Keratinocyte (primary cell): ENCODE data around the gene HBP1. TPM values are rescaled to one million over a fixed set of nuclear protein-coding genes. Genes with fewer than 3 reads are reported as not detected.

Source experiments
- DNase-seq: peaks from one replicate; pipeline ENCODE4 v3.0.0-alpha.2; 2011; ENCODE audit warnings: low read depth, missing footprints, low spot score
- FAIRE-seq: peaks from 2 replicates; lab custom pipeline; 2011; peaks lifted over from hg19 to GRCh38; lab: Jason Lieb, UNC
- H2AFZ ChIP-seq: 2 replicates; pipeline ENCODE4 v1.6.0; 2012; ENCODE audit warnings: low read length, control low read depth, inconsistent platforms; ENCODE audit not compliant: control insufficient read depth
- H3K27ac ChIP-seq: 2 replicates; pipeline ENCODE4 v1.5.1; 2011; ENCODE audit warnings: low read length; ENCODE audit not compliant: control insufficient read depth, insufficient read depth
- H3K27me3 ChIP-seq: 3 replicates; pipeline ENCODE4 v1.6.0; 2011; ENCODE audit warnings: low read length; ENCODE audit not compliant: control insufficient read depth, insufficient read depth; ENCODE audit errors: extremely low read depth
- H3K36me3 ChIP-seq, 2 experiments: 2 replicates in 1 of 2; 3 replicates in 1 of 2; pipeline ENCODE4 v1.5.1; 2011; ENCODE audit warnings: low read length in 2 of 2, mild to moderate bottlenecking in 1 of 2; ENCODE audit not compliant: control insufficient read depth in 2 of 2, insufficient read depth in 2 of 2; ENCODE audit errors: extremely low read depth in 1 of 2
- H3K4me1 ChIP-seq: 3 replicates; pipeline ENCODE4 v1.5.1; 2011; ENCODE audit warnings: low read length; ENCODE audit not compliant: control insufficient read depth, insufficient read depth; ENCODE audit errors: extremely low read depth
- H3K4me2 ChIP-seq: 3 replicates; pipeline ENCODE4 v1.6.0; 2011; ENCODE audit warnings: low read depth, low read length; ENCODE audit not compliant: control insufficient read depth, insufficient read depth; ENCODE audit errors: extremely low read depth
- H3K4me3 ChIP-seq, 3 experiments: fragments of 200-600 bp in 1 of 3; sonication (generic) in 1 of 3; 2 replicates in 2 of 3; 3 replicates in 1 of 3; pipeline ENCODE4 v1.5.1; 2011 to 2016; ENCODE audit warnings: low read length in 3 of 3, mild to moderate bottlenecking in 3 of 3, control low read depth in 2 of 3, inconsistent platforms in 1 of 3, low read depth in 1 of 3, mixed read lengths in 1 of 3, mixed run types in 1 of 3, moderate library complexity in 1 of 3; ENCODE audit not compliant: control insufficient read depth in 2 of 3, insufficient read depth in 2 of 3; ENCODE audit errors: extremely low read depth in 1 of 3
- H3K79me2 ChIP-seq: 2 replicates; pipeline ENCODE4 v1.6.0; 2012; ENCODE audit warnings: low read length; ENCODE audit not compliant: control insufficient read depth, insufficient read depth
- H3K9ac ChIP-seq: 3 replicates; pipeline ENCODE4 v1.6.0; 2011; ENCODE audit warnings: low read length; ENCODE audit not compliant: control insufficient read depth, insufficient read depth; ENCODE audit errors: extremely low read depth
- H3K9me1 ChIP-seq: 3 replicates; pipeline ENCODE4 v1.6.0; 2011; ENCODE audit warnings: low read length; ENCODE audit not compliant: control insufficient read depth, insufficient read depth; ENCODE audit errors: extremely low read depth
- H3K9me3 ChIP-seq: 2 replicates; pipeline ENCODE4 v1.5.1; 2012; ENCODE audit warnings: low read depth, low read length; ENCODE audit not compliant: control insufficient read depth
- H4K20me1 ChIP-seq: 3 replicates; pipeline ENCODE4 v1.6.0; 2011; ENCODE audit warnings: low read length; ENCODE audit not compliant: control insufficient read depth, insufficient read depth; ENCODE audit errors: extremely low read depth
- EZH2 ChIP-seq: IDR thresholded peaks from one replicate; pipeline ENCODE4 v1.6.1; 2012; ENCODE audit warnings: inconsistent platforms, mild to moderate bottlenecking, low read length, moderate library complexity
- dilution Hi-C: fragments of 300-500 bp; cut with MboI; formaldehyde crosslinking; loops from one replicate; pipeline ENCODE4 v1.7.0; 2020; ENCODE audit warnings: low sequenced_read_pairs; ENCODE audit not compliant: extremely low pct_ligation_motif_present
- polyA plus RNA-seq, 5 experiments: library from polyadenylated mRNA; depleted of rRNA in 3 of 5; stranded (reverse) in 3 of 5; stranded (forward) in 1 of 5; unstranded in 1 of 5; fragments of >200 nt; gene quantifications; 1 replicate in 1 of 5; 2 replicates in 3 of 5; 3 replicates in 1 of 5; pipeline versions ENCODE4 v1.2.1 to v1.2.3, GENCODE V29; 2011 to 2012; ENCODE audit warnings: missing spikeins in 2 of 5, low read depth in 1 of 5, low replicate concordance in 1 of 5
- TF ChIP-seq, protein P1 (sequence below), 3 experiments: IDR thresholded peaks in 1 of 3; conservative IDR thresholded peaks in 1 of 3; optimal IDR thresholded peaks in 1 of 3; 2 replicates in 2 of 3; 3 replicates in 1 of 3; pipeline versions ENCODE3 to v1.5.1; 2011; ENCODE audit warnings: low read length in 3 of 3, mild to moderate bottlenecking in 3 of 3, moderate library complexity in 2 of 3, control low read depth in 1 of 3, inconsistent platforms in 1 of 3; ENCODE audit not compliant: insufficient read depth in 2 of 3; ENCODE audit errors: extremely low read depth in 1 of 3

Gene HBP1
- polyA plus RNA-seq, 1 donor (not counting 4 experiments of a cell fraction or from before 2014, with no cell fraction given), result 42.8 TPM

DNA sequence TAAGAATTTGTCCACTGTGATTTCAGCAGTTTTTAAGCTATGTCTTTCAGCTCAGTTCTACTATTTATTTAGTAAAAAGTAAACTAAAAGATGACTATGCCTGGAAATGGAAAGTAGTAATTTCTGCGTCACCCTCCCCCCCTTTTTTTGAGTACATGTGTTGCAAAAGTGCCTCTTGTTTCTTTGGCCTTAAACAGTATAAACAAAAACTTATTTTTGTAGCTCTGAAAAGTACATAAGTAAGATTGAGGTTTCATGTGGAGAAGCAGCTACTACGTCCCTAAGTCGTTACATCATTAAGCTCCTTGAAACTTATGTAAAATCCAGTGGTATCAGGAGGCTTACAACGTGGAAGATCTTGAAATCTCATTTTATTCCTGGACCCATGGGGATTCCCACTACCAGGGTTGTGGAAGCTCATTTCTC is 46.3 kb upstream of the HBP1 start:
- H3K9me3 ChIP-seq, result no peaks in the 10 kb centered on the region
- no peaks in the 10 kb centered on the region for H4K20me1 ChIP-seq
- TF ChIP-seq, protein P1, sequence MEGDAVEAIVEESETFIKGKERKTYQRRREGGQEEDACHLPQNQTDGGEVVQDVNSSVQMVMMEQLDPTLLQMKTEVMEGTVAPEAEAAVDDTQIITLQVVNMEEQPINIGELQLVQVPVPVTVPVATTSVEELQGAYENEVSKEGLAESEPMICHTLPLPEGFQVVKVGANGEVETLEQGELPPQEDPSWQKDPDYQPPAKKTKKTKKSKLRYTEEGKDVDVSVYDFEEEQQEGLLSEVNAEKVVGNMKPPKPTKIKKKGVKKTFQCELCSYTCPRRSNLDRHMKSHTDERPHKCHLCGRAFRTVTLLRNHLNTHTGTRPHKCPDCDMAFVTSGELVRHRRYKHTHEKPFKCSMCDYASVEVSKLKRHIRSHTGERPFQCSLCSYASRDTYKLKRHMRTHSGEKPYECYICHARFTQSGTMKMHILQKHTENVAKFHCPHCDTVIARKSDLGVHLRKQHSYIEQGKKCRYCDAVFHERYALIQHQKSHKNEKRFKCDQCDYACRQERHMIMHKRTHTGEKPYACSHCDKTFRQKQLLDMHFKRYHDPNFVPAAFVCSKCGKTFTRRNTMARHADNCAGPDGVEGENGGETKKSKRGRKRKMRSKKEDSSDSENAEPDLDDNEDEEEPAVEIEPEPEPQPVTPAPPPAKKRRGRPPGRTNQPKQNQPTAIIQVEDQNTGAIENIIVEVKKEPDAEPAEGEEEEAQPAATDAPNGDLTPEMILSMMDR (optimal IDR thresholded peaks at IDR 0.05 in 1 of 3, IDR thresholded peaks at IDR 0.05 in 1 of 3, conservative IDR thresholded peaks at IDR 0.05 in 1 of 3; ENCODE audit: extremely low read depth in 1 of 3, insufficient read depth in 2 of 3, low read length in 3 of 3), result no peak
- no peak for TF ChIP-seq EZH2
- no peaks in the 10 kb centered on the region for H3K4me1 ChIP-seq
- no peak overlapping the region for H3K4me2 ChIP-seq
- no peak overlapping the region for H3K4me3 ChIP-seq
- H3K9me1 ChIP-seq, result no peaks in the 10 kb centered on the region
- dilution Hi-C loops, result no loop called here
- H3K27ac ChIP-seq, result no peak overlapping the region
- no peaks in the 10 kb centered on the region for H3K79me2 ChIP-seq
- H2AFZ ChIP-seq, result no peak overlapping the region
- H3K27me3 ChIP-seq, result peaks cover 5% of the 10 kb centered on the region
- DNase-seq, result no peak
- no peak for FAIRE-seq
- no peak overlapping the region for H3K9ac ChIP-seq
- no peaks in the 10 kb centered on the region for H3K36me3 ChIP-seq

DNA sequence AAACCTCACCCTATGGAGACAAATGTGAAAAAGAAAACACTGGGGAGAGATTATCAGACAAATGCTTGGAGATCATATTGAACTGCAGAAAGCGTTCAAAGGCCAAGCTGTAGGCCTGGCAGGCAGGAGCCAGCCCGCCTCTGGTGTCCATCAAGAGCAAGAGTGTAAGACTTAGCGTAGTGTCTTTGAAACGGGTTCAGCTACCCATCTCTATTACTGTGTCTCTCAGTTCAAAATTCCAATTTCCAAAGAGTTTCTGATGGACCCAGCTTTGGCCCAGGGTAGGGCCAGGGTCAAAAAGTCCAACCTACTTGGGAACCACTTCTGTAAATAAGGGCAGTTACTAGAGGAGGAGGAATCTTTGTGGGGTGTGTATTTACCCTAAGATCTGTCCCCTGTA is 45.4 kb upstream of the HBP1 start:
- H3K4me2 ChIP-seq, result no peak overlapping the region
- H3K4me1 ChIP-seq, result no peaks in the 10 kb centered on the region
- H3K36me3 ChIP-seq, result no peaks in the 10 kb centered on the region
- no peak overlapping the region for H3K4me3 ChIP-seq
- no peak overlapping the region for H3K27ac ChIP-seq
- dilution Hi-C loops, result no loop called here
- H4K20me1 ChIP-seq, result no peaks in the 10 kb centered on the region
- H2AFZ ChIP-seq, result no peak overlapping the region
- H3K9me3 ChIP-seq, result no peaks in the 10 kb centered on the region
- no peak overlapping the region for H3K9ac ChIP-seq
- FAIRE-seq (no peak), DNase-seq (no peak)
- H3K79me2 ChIP-seq, result no peaks in the 10 kb centered on the region
- peaks cover 5% of the 10 kb centered on the region for H3K27me3 ChIP-seq
- TF ChIP-seq, protein P1 (optimal IDR thresholded peaks at IDR 0.05 in 1 of 3, IDR thresholded peaks at IDR 0.05 in 1 of 3, conservative IDR thresholded peaks at IDR 0.05 in 1 of 3; ENCODE audit: extremely low read depth in 1 of 3, insufficient read depth in 2 of 3, low read length in 3 of 3), result no peak
- TF ChIP-seq EZH2, result no peak
- no peaks in the 10 kb centered on the region for H3K9me1 ChIP-seq
